ENCODE results near the gene HERC3.
A peak's percentile ranks its signal among the peaks of the same experiment; 100 is the strongest.

HERC3 gene

GRCh38 chr4:88591787-88592599 is at the start of gene HERC3:
HERC3 (plus strand) TSS chr4:88592480; CDS start chr4:88605824, 13,344 bp downstream.
- Histone ChIP-seq H3K4me3 (ENCODE audit: low read length) (peak within 1 kb of the TSS; percentile 91), H3K4me1 (ENCODE audit: insufficient read depth, low read length) (0 out of 2 replicates have a peak, but pooled peaks cover 2% of the 10 kb centered on the region), H3K27ac (ENCODE audit: low read length) (no peak within 1 kb of the TSS), H3K36me3 (ENCODE audit: insufficient read depth, low read depth, low read length) (no peaks in the 10 kb centered on the region), H3K9me3 (ENCODE audit: insufficient read depth, low read depth, low read length) (no peaks in the 10 kb centered on the region), H3K9ac (ENCODE audit: low read depth, low read length) (peak within 1 kb of the TSS; percentile 16; the same call in 1 of the 2 replicates), H3K27me3 (ENCODE audit: insufficient read depth, low read length) (peaks cover 45% of the 10 kb centered on the region)

- no peak overlapping the region for H3K27ac ChIP-seq (ENCODE audit: low read length)
- H3K9ac ChIP-seq (ENCODE audit: low read depth, low read length), result no peak overlapping the region
- H3K36me3 ChIP-seq (ENCODE audit: insufficient read depth, low read depth, low read length), result no peaks in the 10 kb centered on the region
- H3K4me1 ChIP-seq (ENCODE audit: insufficient read depth, low read length), result no peaks in the 10 kb centered on the region
- H3K27me3 ChIP-seq (ENCODE audit: insufficient read depth, low read length), result no peaks in the 10 kb centered on the region
- no peak overlapping the region for H3K4me3 ChIP-seq (ENCODE audit: low read length)
- H3K9me3 ChIP-seq (ENCODE audit: insufficient read depth, low read depth, low read length), result no peaks in the 10 kb centered on the region
Observed at GRCh38 chr4:88549815-88550214, 42.5 kb upstream of the HERC3 start.

- Histone ChIP-seq H3K9ac (ENCODE audit: low read depth, low read length) (no peak overlapping the region), H3K27ac (ENCODE audit: low read length) (no peak overlapping the region), H3K9me3 (ENCODE audit: insufficient read depth, low read depth, low read length) (no peaks in the 10 kb centered on the region), H3K36me3 (ENCODE audit: insufficient read depth, low read depth, low read length) (no peaks in the 10 kb centered on the region), H3K4me1 (ENCODE audit: insufficient read depth, low read length) (no peaks in the 10 kb centered on the region), H3K27me3 (ENCODE audit: insufficient read depth, low read length) (no peaks in the 10 kb centered on the region), H3K4me3 (ENCODE audit: low read length) (no peak overlapping the region)
Observed at GRCh38 chr4:88567591-88567990, 24.7 kb upstream of the HERC3 start.

DNA sequence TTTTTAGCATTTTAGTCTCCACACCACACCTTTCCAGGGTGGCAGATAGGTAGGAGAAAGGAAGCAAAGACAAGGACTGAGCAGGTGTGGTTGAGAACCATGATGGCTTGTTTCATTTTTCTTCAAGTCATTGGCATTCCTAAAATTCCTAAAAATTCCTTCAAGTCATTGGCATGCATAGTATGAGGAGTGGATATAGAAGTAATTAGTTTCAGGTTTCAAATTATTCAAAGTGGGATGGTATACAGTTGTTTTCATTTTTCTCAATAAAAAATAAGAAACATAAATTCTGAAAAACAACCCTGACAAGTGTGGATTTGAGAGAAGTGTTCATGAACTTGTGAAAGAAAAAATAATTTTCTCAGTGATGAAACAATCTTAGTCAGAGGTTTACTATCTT is 22.3 kb upstream of the HERC3 start:
- Histone ChIP-seq H3K36me3 (ENCODE audit: insufficient read depth, low read depth, low read length) (no peaks in the 10 kb centered on the region), H3K9me3 (ENCODE audit: insufficient read depth, low read depth, low read length) (no peaks in the 10 kb centered on the region), H3K4me1 (ENCODE audit: insufficient read depth, low read length) (no peaks in the 10 kb centered on the region), H3K9ac (ENCODE audit: low read depth, low read length) (no peak overlapping the region), H3K27me3 (ENCODE audit: insufficient read depth, low read length) (no peaks in the 10 kb centered on the region), H3K27ac (ENCODE audit: low read length) (no peak overlapping the region), H3K4me3 (ENCODE audit: low read length) (no peak overlapping the region)

GRCh38 chr4:88573276-88573980 is 18.9 kb upstream of the HERC3 start:
- Histone ChIP-seq H3K27me3 (ENCODE audit: insufficient read depth, low read length) (no peaks in the 10 kb centered on the region), H3K9ac (ENCODE audit: low read depth, low read length) (no peak overlapping the region), H3K9me3 (ENCODE audit: insufficient read depth, low read depth, low read length) (no peaks in the 10 kb centered on the region), H3K4me1 (ENCODE audit: insufficient read depth, low read length) (no peaks in the 10 kb centered on the region), H3K27ac (ENCODE audit: low read length) (no peak overlapping the region), H3K36me3 (ENCODE audit: insufficient read depth, low read depth, low read length) (no peaks in the 10 kb centered on the region), H3K4me3 (ENCODE audit: low read length) (no peak overlapping the region)

- Histone ChIP-seq H3K36me3 (ENCODE audit: insufficient read depth, low read depth, low read length) (no peaks in the 10 kb centered on the region), H3K27ac (ENCODE audit: low read length) (no peak overlapping the region), H3K4me1 (ENCODE audit: insufficient read depth, low read length) (no peaks in the 10 kb centered on the region), H3K9me3 (ENCODE audit: insufficient read depth, low read depth, low read length) (no peaks in the 10 kb centered on the region), H3K4me3 (ENCODE audit: low read length) (no peak overlapping the region), H3K9ac (ENCODE audit: low read depth, low read length) (no peak overlapping the region), H3K27me3 (ENCODE audit: insufficient read depth, low read length) (no peaks in the 10 kb centered on the region)
Observed at GRCh38 chr4:88573995-88574394, 18.3 kb upstream of the HERC3 start.

DNA sequence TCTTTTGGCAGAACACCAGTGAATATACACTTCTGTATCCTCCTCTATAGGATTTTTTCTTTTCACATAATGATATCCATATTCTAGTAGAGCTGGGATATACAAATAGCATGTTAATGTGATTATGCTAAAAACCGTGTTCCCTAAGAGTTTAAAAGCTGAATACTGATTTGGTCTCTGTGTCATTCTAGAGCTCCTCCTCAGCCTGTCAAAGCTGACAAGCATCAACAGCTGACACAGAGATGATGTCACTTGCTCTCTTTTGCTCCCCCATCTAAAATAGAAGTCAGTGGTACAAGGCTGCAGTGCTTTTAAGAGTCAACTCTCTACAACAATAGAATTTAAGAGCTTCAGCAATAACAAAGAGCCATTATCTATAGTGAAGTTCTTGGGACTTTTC is 17.1 kb upstream of the HERC3 start:
- Histone ChIP-seq H3K36me3 (ENCODE audit: insufficient read depth, low read depth, low read length) (no peaks in the 10 kb centered on the region), H3K27ac (ENCODE audit: low read length) (no peak overlapping the region), H3K27me3 (ENCODE audit: insufficient read depth, low read length) (no peaks in the 10 kb centered on the region), H3K4me3 (ENCODE audit: low read length) (no peak overlapping the region), H3K9me3 (ENCODE audit: insufficient read depth, low read depth, low read length) (no peaks in the 10 kb centered on the region), H3K9ac (ENCODE audit: low read depth, low read length) (no peak overlapping the region), H3K4me1 (ENCODE audit: insufficient read depth, low read length) (no peaks in the 10 kb centered on the region)

- no peak overlapping the region for H3K9ac ChIP-seq (ENCODE audit: low read depth, low read length)
- H3K4me1 ChIP-seq (ENCODE audit: insufficient read depth, low read length), result no peaks in the 10 kb centered on the region
- H3K27me3 ChIP-seq (ENCODE audit: insufficient read depth, low read length), result no peaks in the 10 kb centered on the region
- no peaks in the 10 kb centered on the region for H3K9me3 ChIP-seq (ENCODE audit: insufficient read depth, low read depth, low read length)
- no peaks in the 10 kb centered on the region for H3K36me3 ChIP-seq (ENCODE audit: insufficient read depth, low read depth, low read length)
- no peak overlapping the region for H3K4me3 ChIP-seq (ENCODE audit: low read length)
- H3K27ac ChIP-seq (ENCODE audit: low read length), result no peak overlapping the region
Observed at GRCh38 chr4:88582493-88582892, 9.8 kb upstream of the HERC3 start.

GRCh38 chr4:88583631-88584470 is 8.4 kb upstream of the HERC3 start:
- no peaks in the 10 kb centered on the region for H3K9me3 ChIP-seq (ENCODE audit: insufficient read depth, low read depth, low read length)
- no peaks in the 10 kb centered on the region for H3K27me3 ChIP-seq (ENCODE audit: insufficient read depth, low read length)
- H3K36me3 ChIP-seq (ENCODE audit: insufficient read depth, low read depth, low read length), result no peaks in the 10 kb centered on the region
- H3K27ac ChIP-seq (ENCODE audit: low read length), result no peak overlapping the region
- no peak overlapping the region for H3K9ac ChIP-seq (ENCODE audit: low read depth, low read length)
- no peak overlapping the region for H3K4me3 ChIP-seq (ENCODE audit: low read length)
- no peaks in the 10 kb centered on the region for H3K4me1 ChIP-seq (ENCODE audit: insufficient read depth, low read length)

DNA sequence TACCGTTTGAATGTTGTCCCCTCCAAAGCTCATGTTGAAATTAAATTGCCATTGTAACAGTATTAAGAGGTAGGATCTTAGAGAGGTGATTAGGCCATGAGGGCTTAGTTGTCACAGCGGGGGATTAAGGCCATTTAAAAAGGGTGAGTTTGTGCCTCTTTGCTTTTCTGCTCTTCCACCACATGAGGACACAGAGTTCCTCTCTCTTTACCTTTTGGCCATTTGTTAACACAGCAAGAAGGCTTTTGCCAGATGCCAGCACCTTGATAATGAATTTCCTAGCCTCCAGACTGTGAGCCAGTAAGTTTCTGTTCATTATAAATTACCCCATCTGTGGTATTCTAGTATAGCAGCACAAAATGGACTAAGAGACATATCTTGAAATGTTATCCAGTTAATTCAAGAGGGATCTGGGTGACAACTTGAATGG is 7.8 kb upstream of the HERC3 start:
- H3K27me3 ChIP-seq (ENCODE audit: insufficient read depth, low read length), result peaks cover 2% of the 10 kb centered on the region; the same call in 1 of the 2 replicates
- H3K36me3 ChIP-seq (ENCODE audit: insufficient read depth, low read depth, low read length), result no peaks in the 10 kb centered on the region
- no peaks in the 10 kb centered on the region for H3K9me3 ChIP-seq (ENCODE audit: insufficient read depth, low read depth, low read length)
- H3K27ac ChIP-seq (ENCODE audit: low read length), result no peak overlapping the region
- H3K4me1 ChIP-seq (ENCODE audit: insufficient read depth, low read length), result no peaks in the 10 kb centered on the region
- H3K4me3 ChIP-seq (ENCODE audit: low read length), result no peak overlapping the region
- H3K9ac ChIP-seq (ENCODE audit: low read depth, low read length), result no peak overlapping the region

DNA sequence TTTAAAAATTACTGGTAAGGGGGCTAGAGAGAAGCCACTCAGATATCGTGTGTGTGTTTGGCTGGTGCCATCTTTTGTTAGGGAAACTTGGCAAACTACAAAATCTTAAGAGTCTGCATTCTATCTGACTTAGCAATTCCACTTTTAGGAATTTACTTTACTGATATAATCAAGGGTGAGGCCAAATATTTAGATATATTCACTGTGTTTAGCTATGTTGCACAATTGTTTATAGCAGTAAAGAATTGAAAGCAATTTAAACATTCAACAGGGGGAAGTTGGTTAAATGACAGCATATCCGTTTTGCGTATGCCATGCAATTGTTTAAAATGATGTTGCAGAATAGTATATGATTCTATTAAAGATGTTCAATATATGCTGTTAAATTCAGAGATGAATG is 6.4 kb upstream of the HERC3 start:
- Histone ChIP-seq H3K36me3 (ENCODE audit: insufficient read depth, low read depth, low read length) (no peaks in the 10 kb centered on the region), H3K4me3 (ENCODE audit: low read length) (no peak overlapping the region), H3K4me1 (ENCODE audit: insufficient read depth, low read length) (no peaks in the 10 kb centered on the region), H3K9me3 (ENCODE audit: insufficient read depth, low read depth, low read length) (no peaks in the 10 kb centered on the region), H3K27me3 (ENCODE audit: insufficient read depth, low read length) (peaks cover 14% of the 10 kb centered on the region), H3K9ac (ENCODE audit: low read depth, low read length) (no peak overlapping the region), H3K27ac (ENCODE audit: low read length) (no peak overlapping the region)

Measured in iPS-20b (cell line).